SU-DHL-6 (cell line): ENCODE measurements around the gene NT5DC3.

Source experiments
- H2AFZ ChIP-seq: fragments of 200-600 bp; sonication (generic); 2 replicates; pipeline ENCODE4 v1.6.1; 2014; ENCODE audit warnings: low read depth, mild to moderate bottlenecking, moderate library complexity, mixed read lengths, antibody characterized with exemption, low read length; ENCODE audit not compliant: severe bottlenecking
- H3F3A ChIP-seq: fragments of 200-600 bp; shearing (Covaris generic); 2 replicates; pipeline ENCODE4 v1.6.0; 2016; ENCODE audit warnings: antibody characterized with exemption, mild to moderate bottlenecking; ENCODE audit not compliant: insufficient read depth
- H3K27ac ChIP-seq: fragments of 200-600 bp; sonication (generic); 2 replicates; pipeline ENCODE4 v1.5.1; 2016; ENCODE audit warnings: low read depth, mild to moderate bottlenecking, low read length, moderate library complexity, mixed read lengths
- H3K27me3 ChIP-seq: fragments of 200-600 bp; sonication (generic), shearing (Covaris generic); 2 replicates; pipeline ENCODE4 v1.6.0; 2014; ENCODE audit warnings: mild to moderate bottlenecking, low read length
- H3K36me3 ChIP-seq: fragments of 200-600 bp; sonication (generic); 2 replicates; pipeline ENCODE4 v1.6.1; 2014; ENCODE audit warnings: mild to moderate bottlenecking, low read length, mixed read lengths
- H3K4me2 ChIP-seq: fragments of 300-600, 200-600 bp; shearing (Covaris generic), sonication (generic); 2 replicates; pipeline ENCODE4 v1.6.0; 2014; ENCODE audit warnings: low read length, low read depth, mild to moderate bottlenecking; ENCODE audit not compliant: poor library complexity, severe bottlenecking
- H3K4me3 ChIP-seq: fragments of 200-600 bp; sonication (generic); 2 replicates; pipeline ENCODE4 v1.5.1; 2014; ENCODE audit warnings: antibody characterized with exemption, low read length, mild to moderate bottlenecking, mixed read lengths; ENCODE audit not compliant: insufficient read depth, poor library complexity, severe bottlenecking
- H3K79me2 ChIP-seq: fragments of 200-600 bp; sonication (generic); 2 replicates; pipeline ENCODE4 v1.6.1; 2014; ENCODE audit warnings: mild to moderate bottlenecking, low read length, moderate library complexity; ENCODE audit not compliant: insufficient read depth
- H3K9ac ChIP-seq: fragments of 200-600 bp; sonication (generic); 2 replicates; pipeline ENCODE4 v1.7.0; 2014; ENCODE audit warnings: mild to moderate bottlenecking, low read length
- H3K9me2 ChIP-seq: fragments of 200-600 bp; sonication (generic); replicated peaks from 2 replicates; pipeline ENCODE4 v1.6.1; 2014; ENCODE audit warnings: low read length; ENCODE audit not compliant: insufficient read depth
- H3K9me3 ChIP-seq: fragments of 200-600 bp; sonication (generic); 2 replicates; pipeline ENCODE4 v1.6.1; 2014; ENCODE audit warnings: low read length, mixed read lengths; ENCODE audit not compliant: insufficient read depth
- H4K20me1 ChIP-seq: fragments of 200-600 bp; sonication (generic); 2 replicates; pipeline ENCODE4 v1.6.1; 2014; ENCODE audit warnings: low read depth, mild to moderate bottlenecking, antibody characterized with exemption, low read length, moderate library complexity, mixed read lengths
- EZH2phosphoT487 ChIP-seq: fragments of 200-600 bp; sonication (generic), shearing (Covaris generic); conservative IDR thresholded peaks from 2 replicates; pipeline ENCODE4 v1.6.1; 2018; ENCODE audit warnings: mild to moderate bottlenecking, antibody characterized with exemption, low read length, moderate library complexity, mixed read lengths
- TF ChIP-seq, protein P1 (sequence below): fragments of 200-600 bp; sonication (generic); IDR thresholded peaks from one replicate; pipeline ENCODE4 v1.5.1; 2017; ENCODE audit warnings: antibody characterized with exemption, mild to moderate bottlenecking, low read length, moderate library complexity; ENCODE audit not compliant: insufficient read depth, poor library complexity, severe bottlenecking

The NT5DC3 gene

DNA sequence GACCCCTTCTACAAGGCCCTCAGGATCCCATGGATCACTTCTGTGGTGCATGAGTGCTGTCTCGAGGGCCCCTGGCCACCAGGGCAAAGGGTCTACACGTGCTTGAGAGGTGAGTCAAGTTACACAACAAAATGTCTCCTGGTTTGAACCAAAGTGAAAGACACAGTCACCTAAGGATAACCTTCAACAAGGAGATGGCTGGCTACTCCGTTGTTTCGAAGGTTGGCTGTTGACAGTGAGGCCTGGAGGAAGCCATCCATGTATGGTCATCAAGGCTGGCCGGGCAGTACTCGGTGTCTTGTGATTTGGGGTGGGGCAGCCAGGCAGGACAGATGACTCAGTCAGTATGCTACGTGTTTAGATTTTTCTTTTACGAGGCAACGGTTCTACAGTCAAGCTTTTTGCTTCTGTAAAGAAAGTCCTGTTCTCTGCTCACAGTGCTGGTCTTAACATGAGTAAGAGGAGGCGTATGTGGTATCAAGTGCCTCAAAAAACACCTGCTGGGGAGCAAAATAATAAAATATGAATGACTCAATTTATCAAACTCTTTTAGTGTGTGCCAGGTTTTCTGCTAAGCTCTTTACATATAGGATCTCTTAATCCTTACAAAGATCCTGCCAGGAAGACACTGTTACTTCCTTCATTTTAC, 18.0 kb upstream of the NT5DC3 start:
- Histone ChIP-seq H3K27ac (no peak overlapping the region), H2AFZ (no peak overlapping the region)

GRCh38 chr12:103858335-103858734, 17.3 kb upstream of the NT5DC3 start:
- Histone ChIP-seq H3K4me2 (no peak overlapping the region), H3K9ac (no peak overlapping the region), H3K36me3 (no peaks in the 10 kb centered on the region), H3K27ac (no peak overlapping the region), H3F3A (no peaks in the 10 kb centered on the region), H3K9me2 (no peaks in the 10 kb centered on the region), H3K9me3 (no peaks in the 10 kb centered on the region), H3K27me3 (no peaks in the 10 kb centered on the region), H2AFZ (no peak overlapping the region), H3K4me3 (no peak overlapping the region), H3K79me2 (no peaks in the 10 kb centered on the region), H4K20me1 (no peaks in the 10 kb centered on the region)
- TF ChIP-seq, protein P1, sequence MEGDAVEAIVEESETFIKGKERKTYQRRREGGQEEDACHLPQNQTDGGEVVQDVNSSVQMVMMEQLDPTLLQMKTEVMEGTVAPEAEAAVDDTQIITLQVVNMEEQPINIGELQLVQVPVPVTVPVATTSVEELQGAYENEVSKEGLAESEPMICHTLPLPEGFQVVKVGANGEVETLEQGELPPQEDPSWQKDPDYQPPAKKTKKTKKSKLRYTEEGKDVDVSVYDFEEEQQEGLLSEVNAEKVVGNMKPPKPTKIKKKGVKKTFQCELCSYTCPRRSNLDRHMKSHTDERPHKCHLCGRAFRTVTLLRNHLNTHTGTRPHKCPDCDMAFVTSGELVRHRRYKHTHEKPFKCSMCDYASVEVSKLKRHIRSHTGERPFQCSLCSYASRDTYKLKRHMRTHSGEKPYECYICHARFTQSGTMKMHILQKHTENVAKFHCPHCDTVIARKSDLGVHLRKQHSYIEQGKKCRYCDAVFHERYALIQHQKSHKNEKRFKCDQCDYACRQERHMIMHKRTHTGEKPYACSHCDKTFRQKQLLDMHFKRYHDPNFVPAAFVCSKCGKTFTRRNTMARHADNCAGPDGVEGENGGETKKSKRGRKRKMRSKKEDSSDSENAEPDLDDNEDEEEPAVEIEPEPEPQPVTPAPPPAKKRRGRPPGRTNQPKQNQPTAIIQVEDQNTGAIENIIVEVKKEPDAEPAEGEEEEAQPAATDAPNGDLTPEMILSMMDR: no peak
- no peak for TF ChIP-seq EZH2phosphoT487

More for the DNA sequence above, 18.0 kb upstream of the NT5DC3 start:
- Histone ChIP-seq H3K9me2 (no peaks in the 10 kb centered on the region), H3F3A (no peaks in the 10 kb centered on the region), H3K36me3 (no peaks in the 10 kb centered on the region), H3K27me3 (no peaks in the 10 kb centered on the region), H3K4me3 (no peak overlapping the region), H4K20me1 (no peaks in the 10 kb centered on the region), H3K79me2 (no peaks in the 10 kb centered on the region), H3K9ac (no peak overlapping the region), H3K9me3 (no peaks in the 10 kb centered on the region), H3K4me2 (no peak overlapping the region)
- TF ChIP-seq, protein P1: no peak
- no peak for TF ChIP-seq EZH2phosphoT487

GRCh38 chr12:103857164-103857563, 16.1 kb upstream of the NT5DC3 start:
- no peak overlapping the region for H3K4me2 ChIP-seq
- H3K27ac ChIP-seq: no peak overlapping the region
- H4K20me1 ChIP-seq: no peaks in the 10 kb centered on the region

More at GRCh38 chr12:103857164-103857563, 16.1 kb upstream of the NT5DC3 start:
- no peaks in the 10 kb centered on the region for H3F3A ChIP-seq
- H3K9ac ChIP-seq: no peak overlapping the region
- H3K36me3 ChIP-seq: no peaks in the 10 kb centered on the region
- no peaks in the 10 kb centered on the region for H3K27me3 ChIP-seq
- TF ChIP-seq, protein P1: no peak
- no peak for TF ChIP-seq EZH2phosphoT487
- H2AFZ ChIP-seq: no peak overlapping the region
- H3K9me3 ChIP-seq: no peaks in the 10 kb centered on the region
- no peak overlapping the region for H3K4me3 ChIP-seq
- no peaks in the 10 kb centered on the region for H3K79me2 ChIP-seq
- H3K9me2 ChIP-seq: no peaks in the 10 kb centered on the region
